Fibroblast of lung (primary cell): ENCODE measurements around the gene DSCAML1.

Experiments used
- EZH2 ChIP-seq: IDR thresholded peaks from 2 replicates; pipeline ENCODE4 v1.5.1; 2012; ENCODE audit warnings: low read length, control low read depth, mild to moderate bottlenecking; ENCODE audit errors: missing control alignments
- TF ChIP-seq, protein P1 (sequence below), 2 donors: IDR thresholded peaks in 1 of 2; conservative IDR thresholded peaks in 1 of 2; 1 replicate in 1 of 2; 2 replicates in 1 of 2; pipeline ENCODE4 v1.5.1; 2011 to 2012; ENCODE audit warnings: low read length in 2 of 2, control low read depth in 1 of 2, inconsistent platforms in 1 of 2, low read depth in 1 of 2, mild to moderate bottlenecking in 1 of 2

DNA sequence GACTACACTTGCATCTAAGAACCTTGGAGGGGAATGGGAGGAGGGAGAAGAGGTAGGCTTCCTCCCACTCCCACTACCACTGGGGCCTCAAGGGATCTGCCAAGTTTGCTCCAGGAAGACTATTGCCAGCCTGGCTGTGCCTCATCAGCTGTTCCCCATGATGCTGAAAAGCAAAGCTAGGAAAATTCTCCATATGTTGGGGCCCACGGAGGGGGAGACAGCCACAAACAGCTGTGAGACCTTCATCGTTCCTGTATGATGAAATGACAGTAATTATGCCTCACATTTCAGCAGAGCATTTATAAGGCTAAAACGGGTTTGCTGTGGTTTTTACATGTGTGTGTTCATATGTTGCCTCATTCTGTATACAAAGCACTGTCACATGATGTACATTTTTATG is 6.7 kb downstream of the DSCAML1 start:
- TF ChIP-seq, protein P1, sequence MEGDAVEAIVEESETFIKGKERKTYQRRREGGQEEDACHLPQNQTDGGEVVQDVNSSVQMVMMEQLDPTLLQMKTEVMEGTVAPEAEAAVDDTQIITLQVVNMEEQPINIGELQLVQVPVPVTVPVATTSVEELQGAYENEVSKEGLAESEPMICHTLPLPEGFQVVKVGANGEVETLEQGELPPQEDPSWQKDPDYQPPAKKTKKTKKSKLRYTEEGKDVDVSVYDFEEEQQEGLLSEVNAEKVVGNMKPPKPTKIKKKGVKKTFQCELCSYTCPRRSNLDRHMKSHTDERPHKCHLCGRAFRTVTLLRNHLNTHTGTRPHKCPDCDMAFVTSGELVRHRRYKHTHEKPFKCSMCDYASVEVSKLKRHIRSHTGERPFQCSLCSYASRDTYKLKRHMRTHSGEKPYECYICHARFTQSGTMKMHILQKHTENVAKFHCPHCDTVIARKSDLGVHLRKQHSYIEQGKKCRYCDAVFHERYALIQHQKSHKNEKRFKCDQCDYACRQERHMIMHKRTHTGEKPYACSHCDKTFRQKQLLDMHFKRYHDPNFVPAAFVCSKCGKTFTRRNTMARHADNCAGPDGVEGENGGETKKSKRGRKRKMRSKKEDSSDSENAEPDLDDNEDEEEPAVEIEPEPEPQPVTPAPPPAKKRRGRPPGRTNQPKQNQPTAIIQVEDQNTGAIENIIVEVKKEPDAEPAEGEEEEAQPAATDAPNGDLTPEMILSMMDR (conservative IDR thresholded peaks at IDR 0.05 in 1 of 2, IDR thresholded peaks at IDR 0.05 in 1 of 2; ENCODE audit: low read depth in 1 of 2, low read length in 2 of 2) = no peak
- no peak for TF ChIP-seq EZH2
